Natural killer cell treated with Interleukin-12 subunit alpha and Interleukin-12 subunit beta and Interleukin-15 and Interleukin-18, amount 100 ng/mL, for 72 hours (primary cell): Measurements from ENCODE around the gene SRSF4. TPM values are rescaled to one million over a fixed set of nuclear protein-coding genes. Genes with fewer than 3 reads are reported as not detected.
A peak's percentile ranks its signal among the peaks of the same experiment; 100 is the strongest.

Source experiments
- ATAC-seq, 2 donors: fragments of 150-1000 bp; cut with Tn5 transposase in 1 of 2; sonication (Bioruptor Pico), chemical (Tn5 transposase) in 1 of 2; 2 replicates each; pipeline ENCODE4 v1.10.0; 2021
- DNase-seq: peaks from one replicate; pipeline ENCODE4 v3.0.0; 2022; ENCODE audit warnings: low spot score
- H3K27ac Mint-ChIP-seq, 2 donors: 1 replicate in 1 of 2; 2 replicates in 1 of 2; pipeline ENCODE4 v1.8.0; 2022; ENCODE audit warnings: mixed read lengths in 2 of 2, mild to moderate bottlenecking in 1 of 2, moderate library complexity in 1 of 2
- H3K27me3 Mint-ChIP-seq, 2 donors: 1 replicate in 1 of 2; 2 replicates in 1 of 2; pipeline ENCODE4 v1.8.0; 2022; ENCODE audit warnings: mixed read lengths in 2 of 2
- H3K36me3 Mint-ChIP-seq: one replicate; pipeline ENCODE4 v1.8.0; 2022; ENCODE audit warnings: mixed read lengths
- H3K4me1 Mint-ChIP-seq, 2 donors: 1 replicate in 1 of 2; 2 replicates in 1 of 2; pipeline ENCODE4 v1.8.0; 2022; ENCODE audit warnings: low read depth in 2 of 2, mixed read lengths in 2 of 2, mild to moderate bottlenecking in 1 of 2
- H3K4me3 Mint-ChIP-seq: one replicate; pipeline ENCODE4 v1.8.0; 2022; ENCODE audit warnings: mixed read lengths
- H3K9me3 Mint-ChIP-seq: 2 replicates; pipeline ENCODE4 v1.8.0; 2022; ENCODE audit warnings: mixed read lengths
- total RNA-seq, 2 donors: library from RNA; stranded (reverse); gene quantifications; one replicate each; pipeline ENCODE4 v1.2.3, GENCODE V29; 2022

SRSF4 gene
- total RNA-seq, 2 donors from 2014 or later = 127 to 145 TPM

- Mint-ChIP-seq H3K9me3 (no peaks in the 10 kb centered on the region), H3K27ac (peak overlapping the region in 1 of 2 donors; percentile 38), H3K4me3 (no peak overlapping the region), H3K36me3 (no peaks in the 10 kb centered on the region), H3K27me3 (no peaks in the 10 kb centered on the region), H3K4me1 (no peaks in the 10 kb centered on the region)
- no peak for DNase-seq
- peak in 1 of 2 donors; percentile 26 for ATAC-seq
Measured at GRCh38 chr1:29193879-29194455, 12.3 kb upstream of the SRSF4 start.

- no peak for DNase-seq
- H3K27me3 Mint-ChIP-seq = no peaks in the 10 kb centered on the region
- H3K36me3 Mint-ChIP-seq = no peaks in the 10 kb centered on the region
- no peak overlapping the region for H3K4me3 Mint-ChIP-seq
- no peaks in the 10 kb centered on the region for H3K9me3 Mint-ChIP-seq
- no peak for ATAC-seq
- H3K4me1 Mint-ChIP-seq = no peaks in the 10 kb centered on the region
- no peak overlapping the region for H3K27ac Mint-ChIP-seq
Measured at GRCh38 chr1:29190718-29191117, 9.0 kb upstream of the SRSF4 start.

- no peak overlapping the region for H3K27ac Mint-ChIP-seq
- no peaks in the 10 kb centered on the region for H3K27me3 Mint-ChIP-seq
- no peaks in the 10 kb centered on the region for H3K9me3 Mint-ChIP-seq
- H3K4me3 Mint-ChIP-seq = no peak overlapping the region
- peaks cover 12 to 15% of the 10 kb centered on the region in 2 donors for H3K4me1 Mint-ChIP-seq
- H3K36me3 Mint-ChIP-seq = no peaks in the 10 kb centered on the region
- no peak for DNase-seq
- ATAC-seq = no peak
Measured at GRCh38 chr1:29186707-29187106, 5.0 kb upstream of the SRSF4 start.

GRCh38 chr1:29186252-29186651, 4.6 kb upstream of the SRSF4 start:
- no peaks in the 10 kb centered on the region for H3K9me3 Mint-ChIP-seq
- H3K36me3 Mint-ChIP-seq = no peaks in the 10 kb centered on the region
- no peak overlapping the region for H3K4me3 Mint-ChIP-seq
- no peak for ATAC-seq
- no peaks in the 10 kb centered on the region for H3K27me3 Mint-ChIP-seq
- no peak overlapping the region for H3K27ac Mint-ChIP-seq
- no peak for DNase-seq
- peaks cover 12 to 15% of the 10 kb centered on the region in 2 donors for H3K4me1 Mint-ChIP-seq

GRCh38 chr1:29183287-29183686, 1.6 kb upstream of the SRSF4 start:
- Mint-ChIP-seq H3K9me3 (no peaks in the 10 kb centered on the region), H3K36me3 (peaks cover 22% of the 10 kb centered on the region), H3K27ac (peak overlapping the region; percentile 86 to 92), H3K4me3 (peak overlapping the region; percentile 98), H3K4me1 (peaks cover 31 to 40% of the 10 kb centered on the region in 2 donors), H3K27me3 (no peaks in the 10 kb centered on the region)
- DNase-seq (no peak), ATAC-seq (no peak)

GRCh38 chr1:29180497-29181412, 945 bp downstream of the SRSF4 start:
- no peaks in the 10 kb centered on the region for H3K9me3 Mint-ChIP-seq
- ATAC-seq (peak in 1 of 2 donors; percentile 0), DNase-seq (no peak)
- H3K36me3 Mint-ChIP-seq = peaks cover 22% of the 10 kb centered on the region
- peaks cover 48 to 60% of the 10 kb centered on the region in 2 donors for H3K4me1 Mint-ChIP-seq
- no peaks in the 10 kb centered on the region for H3K27me3 Mint-ChIP-seq
- peak overlapping the region; percentile 98 for H3K4me3 Mint-ChIP-seq
- H3K27ac Mint-ChIP-seq = peak overlapping the region; percentile 86 to 92

GRCh38 chr1:29179641-29180184, 2.0 kb downstream of the SRSF4 start:
- DNase-seq (no peak), ATAC-seq (no peak)
- Mint-ChIP-seq H3K27me3 (no peaks in the 10 kb centered on the region), H3K4me3 (peak overlapping the region; percentile 98), H3K36me3 (peaks cover 22% of the 10 kb centered on the region), H3K27ac (peak overlapping the region; percentile 86 to 92), H3K4me1 (peaks cover 48 to 60% of the 10 kb centered on the region in 2 donors), H3K9me3 (no peaks in the 10 kb centered on the region)

- peaks cover 47 to 59% of the 10 kb centered on the region in 2 donors for H3K4me1 Mint-ChIP-seq
- H3K27ac Mint-ChIP-seq = peak overlapping the region; percentile 9 to 43
- peak overlapping the region; percentile 98 for H3K4me3 Mint-ChIP-seq
- DNase-seq (no peak), ATAC-seq (no peak)
- peaks cover 30% of the 10 kb centered on the region for H3K36me3 Mint-ChIP-seq
- no peaks in the 10 kb centered on the region for H3K27me3 Mint-ChIP-seq
- no peaks in the 10 kb centered on the region for H3K9me3 Mint-ChIP-seq
Measured at GRCh38 chr1:29177022-29177705, 4.5 kb downstream of the SRSF4 start.

GRCh38 chr1:29176576-29176975, 5.1 kb downstream of the SRSF4 start:
- Mint-ChIP-seq H3K4me1 (peaks cover 47 to 59% of the 10 kb centered on the region in 2 donors), H3K4me3 (no peak overlapping the region), H3K9me3 (no peaks in the 10 kb centered on the region), H3K27me3 (no peaks in the 10 kb centered on the region), H3K36me3 (peaks cover 30% of the 10 kb centered on the region), H3K27ac (peak overlapping the region in 1 of 2 donors; percentile 43)
- no peak for ATAC-seq
- no peak for DNase-seq

GRCh38 chr1:29172415-29172939, 9.2 kb downstream of the SRSF4 start:
- ATAC-seq (no peak), DNase-seq (no peak)
- Mint-ChIP-seq H3K27me3 (no peaks in the 10 kb centered on the region), H3K27ac (no peak overlapping the region), H3K4me1 (peaks cover 52 to 55% of the 10 kb centered on the region in 2 donors), H3K9me3 (no peaks in the 10 kb centered on the region), H3K4me3 (no peak overlapping the region), H3K36me3 (peaks cover 8% of the 10 kb centered on the region)

GRCh38 chr1:29171521-29171920, 10.2 kb downstream of the SRSF4 start:
- Mint-ChIP-seq H3K4me3 (peak overlapping the region; percentile 9), H3K27me3 (no peaks in the 10 kb centered on the region), H3K27ac (peak overlapping the region; percentile 2 to 87), H3K9me3 (no peaks in the 10 kb centered on the region), H3K36me3 (peaks cover 8% of the 10 kb centered on the region), H3K4me1 (peaks cover 51 to 57% of the 10 kb centered on the region in 2 donors)
- no peak for ATAC-seq
- no peak for DNase-seq

- ATAC-seq = no peak
- DNase-seq = no peak
- Mint-ChIP-seq H3K4me3 (peak overlapping the region; percentile 45), H3K9me3 (no peaks in the 10 kb centered on the region), H3K27ac (peak overlapping the region; percentile 2 to 87), H3K36me3 (peaks cover 8% of the 10 kb centered on the region), H3K27me3 (no peaks in the 10 kb centered on the region), H3K4me1 (peaks cover 50 to 54% of the 10 kb centered on the region in 2 donors)
Measured at GRCh38 chr1:29171089-29171488, 10.6 kb downstream of the SRSF4 start.

- Mint-ChIP-seq H3K9me3 (no peaks in the 10 kb centered on the region), H3K4me1 (peaks cover 56 to 60% of the 10 kb centered on the region in 2 donors), H3K36me3 (peaks cover 13% of the 10 kb centered on the region), H3K27ac (peak overlapping the region; percentile 2 to 68), H3K4me3 (peak overlapping the region; percentile 6), H3K27me3 (no peaks in the 10 kb centered on the region)
- DNase-seq (no peak), ATAC-seq (no peak)
Measured at GRCh38 chr1:29169976-29170375, 11.7 kb downstream of the SRSF4 start.
